Measurements from ENCODE around the gene CD2.

DNA sequence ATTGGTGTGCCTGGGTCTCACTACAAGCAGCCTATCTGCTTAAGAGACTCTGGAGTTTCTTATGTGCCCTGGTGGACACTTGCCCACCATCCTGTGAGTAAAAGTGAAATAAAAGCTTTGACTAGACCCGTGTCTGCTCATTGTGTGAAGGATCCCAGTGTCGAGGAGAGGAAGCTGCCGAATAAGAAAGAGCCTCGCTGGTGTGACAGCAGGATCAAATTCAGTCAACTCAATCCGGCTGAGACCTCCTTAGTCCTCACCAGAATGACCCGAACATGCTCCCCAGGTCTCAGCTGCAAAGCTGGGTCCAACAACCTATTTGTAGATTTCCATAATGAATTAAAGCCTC lies 14.8 kb downstream of the CD2 start:
- TF ChIP-seq, protein P1, sequence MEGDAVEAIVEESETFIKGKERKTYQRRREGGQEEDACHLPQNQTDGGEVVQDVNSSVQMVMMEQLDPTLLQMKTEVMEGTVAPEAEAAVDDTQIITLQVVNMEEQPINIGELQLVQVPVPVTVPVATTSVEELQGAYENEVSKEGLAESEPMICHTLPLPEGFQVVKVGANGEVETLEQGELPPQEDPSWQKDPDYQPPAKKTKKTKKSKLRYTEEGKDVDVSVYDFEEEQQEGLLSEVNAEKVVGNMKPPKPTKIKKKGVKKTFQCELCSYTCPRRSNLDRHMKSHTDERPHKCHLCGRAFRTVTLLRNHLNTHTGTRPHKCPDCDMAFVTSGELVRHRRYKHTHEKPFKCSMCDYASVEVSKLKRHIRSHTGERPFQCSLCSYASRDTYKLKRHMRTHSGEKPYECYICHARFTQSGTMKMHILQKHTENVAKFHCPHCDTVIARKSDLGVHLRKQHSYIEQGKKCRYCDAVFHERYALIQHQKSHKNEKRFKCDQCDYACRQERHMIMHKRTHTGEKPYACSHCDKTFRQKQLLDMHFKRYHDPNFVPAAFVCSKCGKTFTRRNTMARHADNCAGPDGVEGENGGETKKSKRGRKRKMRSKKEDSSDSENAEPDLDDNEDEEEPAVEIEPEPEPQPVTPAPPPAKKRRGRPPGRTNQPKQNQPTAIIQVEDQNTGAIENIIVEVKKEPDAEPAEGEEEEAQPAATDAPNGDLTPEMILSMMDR (IDR thresholded peaks at IDR 0.05): no peak
- TF ChIP-seq POLR2A (IDR thresholded peaks at IDR 0.05): no peak

Data from stomach (tissue), 4 donors.